Transverse colon (tissue), 4 donors: ENCODE measurements around the gene FAM20B. TPM values are rescaled to one million over a fixed set of nuclear protein-coding genes. Genes with fewer than 3 reads are reported as not detected.

Experiments
- DNase-seq: peaks from one replicate; pipeline ENCODE4 v3.0.0-alpha.2; 2019
- H3K27ac ChIP-seq, 4 donors: fragments of 200-600 bp; sonication (generic); 2 replicates each; pipeline ENCODE4 v1.5.1; 2016 to 2018; ENCODE audit warnings: inconsistent platforms in 4 of 4
- H3K27me3 ChIP-seq: fragments of 200-600 bp; sonication (generic); 2 replicates; pipeline ENCODE4 v1.5.1; 2017; ENCODE audit warnings: inconsistent platforms
- H3K36me3 ChIP-seq, 4 donors: fragments of 200-600 bp; sonication (generic); 2 replicates each; pipeline ENCODE4 v1.5.1; 2017 to 2019; ENCODE audit warnings: inconsistent platforms in 4 of 4
- H3K4me1 ChIP-seq, 4 donors: fragments of 200-600 bp; sonication (generic); 2 replicates each; pipeline ENCODE4 v1.5.1; 2017 to 2020; ENCODE audit warnings: inconsistent platforms in 4 of 4
- H3K4me3 ChIP-seq, 4 donors: fragments of 200-600 bp; sonication (generic); 1 replicate in 1 of 4; 2 replicates in 3 of 4; pipeline versions ENCODE4 v1.5.1 to v1.6.1; 2017 to 2019; ENCODE audit warnings: inconsistent platforms in 4 of 4
- H3K9me3 ChIP-seq, 2 donors: fragments of 200-600 bp; sonication (generic); 2 replicates each; pipeline ENCODE4 v1.5.1; 2017 to 2019; ENCODE audit warnings: inconsistent platforms in 2 of 2
- CTCF ChIP-seq, 5 experiments: fragments of 200-600 bp in 3 of 5; fragments of 450-650 bp in 2 of 5; sonication (generic) in 3 of 5; IDR thresholded peaks; 1 replicate in 2 of 5; 2 replicates in 3 of 5; pipeline ENCODE4 v1.5.1; 2016 to 2017; ENCODE audit warnings: antibody characterized with exemption in 5 of 5, inconsistent platforms in 3 of 5, mild to moderate bottlenecking in 2 of 5, moderate library complexity in 1 of 5
- EP300 ChIP-seq: sonication (generic); formaldehyde crosslinking; IDR thresholded peaks from one replicate; pipeline ENCODE4 v1.6.1; 2017; ENCODE audit warnings: antibody characterized with exemption, low read depth
- POLR2A ChIP-seq: fragments of 450-650 bp; IDR thresholded peaks from one replicate; pipeline ENCODE4 v1.6.1; 2016; ENCODE audit warnings: antibody characterized with exemption, mild to moderate bottlenecking, moderate library complexity
- POLR2AphosphoS5 ChIP-seq, 3 donors: sonication (generic); formaldehyde crosslinking; IDR thresholded peaks; one replicate each; pipeline ENCODE4 v1.6.1; 2016; ENCODE audit warnings: antibody characterized with exemption in 3 of 3
- WGBS, 2 donors: methylation state at CpG; one replicate each; pipeline ENCODE4 v1.1.5; 2018; ENCODE audit warnings: low coverage in 1 of 2; 5-methylcytosine and 5-hydroxymethylcytosine counted together
- in situ Hi-C, 4 donors: fragments of 200-750 bp; cut with MboI; loops; one replicate each; pipeline versions ENCODE4 v1.15.0 to v1.15.1; 2017; ENCODE audit warnings: low sequenced_read_pairs in 3 of 4, low pct_ligation_motif_present in 1 of 4, low pct_unique_long_range_greater_than_20kb in 1 of 4
- intact Hi-C: fragments of 100-400 bp; cut with DNase I; formaldehyde crosslinking; loops from one replicate; pipeline ENCODE4 v1.15.1; 2023; ENCODE audit warnings: low total_unique reads
- total RNA-seq, 4 donors: library from RNA; depleted of rRNA; stranded (reverse); fragments of >200 nt; gene quantifications; one replicate each; pipeline ENCODE4 v1.1.0, GENCODE V29; 2016

FAM20B gene
- total RNA-seq, 4 donors from 2014 or later = 10.8 to 24.9 (median 17.5) TPM

DNA sequence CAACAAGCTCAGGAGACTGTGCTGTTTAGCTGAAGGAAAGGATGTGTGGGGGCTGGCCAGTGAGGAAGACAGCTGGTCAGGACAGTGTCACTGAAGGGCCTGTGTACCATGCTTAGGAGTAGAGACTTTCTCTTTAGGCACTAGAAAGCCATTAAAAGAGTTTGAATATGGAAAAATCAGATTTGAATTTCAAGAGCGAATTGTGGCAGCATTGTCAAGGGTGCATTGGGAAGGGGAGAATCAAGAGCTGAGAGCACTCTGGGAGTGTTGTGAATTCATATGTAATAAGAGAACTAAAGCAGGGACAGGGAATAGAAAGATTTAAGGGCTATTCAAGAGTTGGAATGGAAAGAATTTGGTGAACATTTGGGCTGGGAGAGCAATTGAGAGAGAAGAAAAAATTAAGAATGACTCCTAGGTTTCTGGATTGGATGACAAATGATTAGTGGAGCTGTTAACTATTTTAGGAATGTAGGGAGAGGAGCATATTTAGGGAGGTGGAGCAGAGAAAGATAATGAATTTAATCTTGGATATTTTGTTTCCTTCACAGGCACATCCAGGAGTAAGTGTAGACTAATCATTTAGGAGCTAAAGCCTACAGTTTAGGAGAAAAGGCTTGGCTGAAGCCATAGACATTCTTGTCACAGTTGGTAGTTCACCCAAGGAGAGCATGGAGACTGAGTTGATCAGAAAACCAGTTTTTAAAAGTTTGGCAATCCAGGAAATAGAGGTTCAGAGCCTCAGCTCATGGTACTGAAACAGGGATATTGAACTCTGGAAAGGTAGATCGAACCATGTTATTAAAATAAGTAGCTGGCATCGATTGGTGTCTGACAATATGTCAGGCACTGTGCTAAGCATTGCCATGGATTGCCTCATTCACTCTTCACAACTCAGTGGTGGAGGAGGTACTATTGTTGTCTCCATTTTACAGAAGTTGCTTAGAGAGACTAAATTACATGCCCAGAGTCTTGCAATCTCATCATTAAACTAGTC, 33.1 kb downstream of the FAM20B start:
- in situ Hi-C loops (no loop called here), intact Hi-C loops (no loop called here)
- Histone ChIP-seq H3K27me3 (no peaks in the 10 kb centered on the region), H3K27ac (no peak overlapping the region), H3K4me3 (no peak overlapping the region), H3K36me3 (peaks cover 0 to 15% (median 4%) of the 10 kb centered on the region in 4 donors), H3K9me3 (no peaks in the 10 kb centered on the region), H3K4me1 (no peaks in the 10 kb centered on the region)
- TF ChIP-seq POLR2AphosphoS5 (IDR thresholded peaks at IDR 0.05) (no peak), CTCF (IDR thresholded peaks at IDR 0.05) (no peak), POLR2A (no peak)
- WGBS, 2 donors = 93 to 94% methylated on average over 3 of the region's 3 CpGs
- DNase-seq = no peak

DNA sequence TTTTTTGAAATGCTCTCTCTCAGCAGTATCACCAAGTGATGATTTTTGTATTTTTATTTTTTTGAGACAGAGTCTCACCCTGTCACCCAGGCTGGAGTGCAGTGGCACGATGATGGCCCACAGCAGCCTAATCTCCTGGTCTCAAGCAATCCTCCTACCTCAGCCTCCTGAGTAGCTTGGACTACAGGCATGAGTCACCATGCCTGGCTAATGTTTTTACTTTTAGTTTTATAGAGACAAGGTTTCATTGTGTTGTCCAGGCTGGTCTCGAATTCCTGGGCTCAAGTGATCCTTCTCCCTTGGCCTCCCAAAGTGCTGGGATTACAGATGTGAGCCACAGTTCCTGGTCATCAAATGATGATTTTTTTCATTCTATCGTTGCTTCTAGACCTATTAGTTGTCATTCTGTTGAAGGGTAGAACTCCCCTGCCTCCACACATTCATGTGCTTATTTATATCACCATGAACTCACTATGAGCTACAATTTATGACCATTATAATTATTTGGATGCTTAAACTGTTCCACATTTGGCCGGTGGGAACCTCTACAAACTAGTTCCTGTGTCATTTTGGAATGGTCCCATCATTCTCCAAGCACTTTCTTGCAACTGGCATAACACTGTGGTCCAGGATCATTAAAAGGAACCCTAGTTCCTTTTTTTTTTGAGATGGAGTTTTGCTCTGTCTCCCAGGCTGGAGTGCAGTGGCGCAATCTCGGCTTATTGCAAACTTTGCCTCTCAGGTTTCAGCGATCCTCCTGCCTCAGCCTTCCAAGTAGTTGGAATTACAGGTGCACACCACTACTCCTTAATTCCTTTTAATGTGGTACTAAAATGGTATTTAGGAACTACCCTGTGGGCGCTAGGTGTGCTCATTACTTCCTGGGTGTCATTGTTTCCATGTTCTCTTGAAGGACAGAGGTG, 35.9 kb downstream of the FAM20B start:
- Histone ChIP-seq H3K27me3 (no peaks in the 10 kb centered on the region), H3K27ac (no peak overlapping the region), H3K4me1 (no peaks in the 10 kb centered on the region), H3K36me3 (peaks cover 0 to 13% (median 0%) of the 10 kb centered on the region in 4 donors), H3K9me3 (no peaks in the 10 kb centered on the region), H3K4me3 (no peak overlapping the region)
- in situ Hi-C loops (no loop called here), intact Hi-C loops (no loop called here)
- TF ChIP-seq EP300 = no peak
- TF ChIP-seq CTCF (IDR thresholded peaks at IDR 0.05) = no peak
- no peak for TF ChIP-seq POLR2AphosphoS5 (IDR thresholded peaks at IDR 0.05)
- no peak for TF ChIP-seq POLR2A
- no peak for DNase-seq
- WGBS, 2 donors = 93 to 98% methylated on average over 6 to 8 of the region's 8 CpGs

- no peaks in the 10 kb centered on the region for H3K9me3 ChIP-seq
- H3K4me3 ChIP-seq = no peak overlapping the region
- 99 to 100% methylated on average over 3 to 4 of the region's 4 CpGs for WGBS, 2 donors
- no peak for DNase-seq
- in situ Hi-C loops (no loop called here), intact Hi-C loops (no loop called here)
- H3K27ac ChIP-seq = no peak overlapping the region
- peaks cover 0 to 13% (median 0%) of the 10 kb centered on the region in 4 donors for H3K36me3 ChIP-seq
- no peaks in the 10 kb centered on the region for H3K4me1 ChIP-seq
- H3K27me3 ChIP-seq = no peaks in the 10 kb centered on the region
- TF ChIP-seq POLR2AphosphoS5 (IDR thresholded peaks at IDR 0.05) = no peak
- TF ChIP-seq CTCF (IDR thresholded peaks at IDR 0.05) = no peak
- TF ChIP-seq POLR2A = no peak
- TF ChIP-seq EP300 = no peak
Observed at GRCh38 chr1:179066471-179066870, 40.8 kb downstream of the FAM20B start.

- WGBS, 2 donors = 89% methylated on average over 7 of the region's 7 CpGs
- intact Hi-C loops (no loop called here), in situ Hi-C loops (loop anchor here (5.0 to 25.0 kb wide), 4 partner anchors 285 to 297 kb away; partner anchors contain the start of gene AXDND1 (in 3 of the 4))
- no peaks in the 10 kb centered on the region for H3K9me3 ChIP-seq
- H3K4me1 ChIP-seq = peaks cover 0 to 17% (median 10%) of the 10 kb centered on the region in 4 donors
- H3K4me3 ChIP-seq = no peak overlapping the region
- no peaks in the 10 kb centered on the region for H3K27me3 ChIP-seq
- TF ChIP-seq EP300 (no peak), POLR2AphosphoS5 (IDR thresholded peaks at IDR 0.05) (no peak), POLR2A (no peak), CTCF (IDR thresholded peaks at IDR 0.05) (no peak)
- peaks cover 0 to 7% (median 3%) of the 10 kb centered on the region in 4 donors for H3K36me3 ChIP-seq
- no peak for DNase-seq
- H3K27ac ChIP-seq = no peak overlapping the region
Observed at GRCh38 chr1:179077396-179077795, 51.7 kb downstream of the FAM20B start.
